SK-N-SH treated with all-trans-retinoic acid at 6 μM for 48 hours (cell line): ENCODE data around the gene MRAP.

Source experiments
- CSDC2 ChIP-seq: fragments of 250-450 bp; sonication (Bioruptor Pico); IDR thresholded peaks from 2 replicates; pipeline ENCODE4 v1.5.0; 2020; ENCODE audit warnings: mild to moderate bottlenecking, moderate library complexity
- PPARA ChIP-seq: fragments of 250-450 bp; sonication (Bioruptor Pico); IDR thresholded peaks from 2 replicates; pipeline ENCODE4 v1.5.0; 2020; ENCODE audit warnings: mild to moderate bottlenecking, borderline replicate concordance

- no peak for TF ChIP-seq CSDC2 (CRISPR knock-in tag)
- no peak for TF ChIP-seq PPARA (CRISPR knock-in tag)
Observed at GRCh38 chr21:32261929-32262328, 36.7 kb upstream of the MRAP start.
